ENCODE data around the gene DGCR8.

The DGCR8 gene

DNA sequence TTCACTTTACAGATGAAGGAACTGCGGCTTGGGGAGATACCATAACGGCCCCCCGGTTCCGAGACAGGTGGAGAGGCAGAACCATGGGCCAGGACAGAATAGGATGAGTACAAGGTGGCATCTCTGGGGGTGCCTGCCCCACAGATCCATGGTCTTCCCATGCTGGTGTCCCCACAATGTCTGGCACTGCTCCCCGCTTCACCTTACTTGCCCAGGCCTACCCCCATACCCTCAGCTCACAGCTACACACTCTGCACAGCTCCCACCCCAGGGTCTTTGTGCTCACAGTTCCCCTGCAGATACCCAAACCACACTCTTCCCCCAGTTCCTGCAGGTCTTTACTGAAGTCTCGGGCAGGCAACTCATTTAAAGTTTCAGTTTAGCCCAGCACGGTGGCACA lies 11.4 kb upstream of the DGCR8 start:
- FAIRE-seq = no peak

DNA sequence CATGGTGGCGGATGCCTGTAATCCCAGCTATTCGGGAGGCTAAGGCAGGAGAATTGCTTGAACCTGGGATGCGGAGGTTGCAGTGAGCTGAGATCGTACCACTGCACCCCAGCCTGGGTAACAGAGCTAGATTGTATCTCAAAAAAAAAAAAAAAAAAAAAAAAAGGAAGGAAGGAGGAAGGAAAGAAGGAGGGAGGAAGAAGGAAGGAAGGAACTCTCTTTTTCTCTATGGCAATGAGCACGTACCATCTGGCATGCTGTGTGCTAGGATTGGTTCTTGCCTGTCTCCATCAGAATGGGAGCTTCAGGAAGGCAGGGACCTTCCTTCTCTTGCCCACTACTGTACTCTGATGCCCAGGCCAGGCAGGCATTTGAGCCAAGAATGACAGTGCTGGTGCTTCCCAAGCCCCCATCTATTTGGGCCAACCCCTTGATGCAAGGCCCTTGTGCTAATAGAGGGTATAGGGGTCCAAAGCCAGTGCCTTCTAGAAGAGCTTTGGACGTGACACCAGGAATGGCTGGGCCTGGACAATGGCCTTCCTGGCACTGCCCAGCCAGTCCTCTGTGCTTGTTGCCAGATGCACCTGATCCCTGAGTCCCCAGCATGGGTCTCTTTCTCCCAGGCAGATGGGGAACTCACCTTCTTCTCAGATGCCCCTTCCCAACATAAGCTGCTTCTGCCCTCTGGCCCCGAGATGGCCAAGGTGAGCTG lies 10.6 kb upstream of the DGCR8 start:
- FAIRE-seq = no peak

DNA sequence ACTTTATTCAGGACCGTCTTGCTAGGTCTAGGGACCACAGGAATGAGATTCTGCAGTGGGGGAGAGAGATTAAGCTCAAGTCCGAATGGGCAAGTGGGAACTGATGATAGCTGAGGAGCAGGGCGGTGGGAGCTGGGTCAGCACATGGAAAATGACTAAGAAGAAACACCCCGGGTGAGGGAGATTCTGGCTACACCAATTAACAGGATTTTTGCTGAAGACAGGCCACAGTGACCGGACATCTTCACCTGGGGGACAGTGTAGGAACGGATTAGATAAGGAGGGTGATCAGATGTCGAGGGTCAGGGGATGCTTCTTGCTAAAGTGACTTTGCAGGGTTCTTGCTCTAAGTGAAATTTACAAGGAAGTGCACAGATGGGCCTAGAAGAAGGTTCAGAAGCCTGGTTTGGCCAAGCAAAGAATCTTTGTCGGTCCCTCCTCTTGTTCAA lies 8.5 kb upstream of the DGCR8 start:
- FAIRE-seq = no peak

DNA sequence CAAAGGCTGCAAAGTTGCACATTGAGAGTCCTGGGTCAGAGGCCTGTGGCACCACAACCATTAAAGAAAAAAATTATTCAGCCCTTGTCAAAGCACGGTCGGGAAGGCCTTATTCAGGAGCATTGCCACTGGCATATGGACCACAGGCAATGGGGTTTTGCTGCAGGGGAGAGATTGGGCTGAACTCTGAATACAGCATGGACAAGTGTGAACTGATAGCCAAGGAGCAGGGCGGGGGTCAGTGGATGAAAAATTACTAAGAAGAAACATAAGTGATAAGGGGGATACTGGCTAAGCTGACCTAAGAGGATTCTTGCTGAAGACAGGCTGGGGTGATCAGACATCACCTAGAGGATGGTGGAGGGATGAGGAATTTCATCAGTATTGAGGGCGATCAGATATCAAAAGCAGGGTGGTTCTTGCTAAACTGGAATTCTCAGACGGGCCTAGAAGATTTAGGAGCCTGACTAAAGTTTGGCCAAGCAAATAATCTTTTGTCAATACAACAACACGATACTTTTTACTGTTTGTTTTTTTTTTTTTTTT lies 3.3 kb upstream of the DGCR8 start:
- FAIRE-seq = no peak

DNA sequence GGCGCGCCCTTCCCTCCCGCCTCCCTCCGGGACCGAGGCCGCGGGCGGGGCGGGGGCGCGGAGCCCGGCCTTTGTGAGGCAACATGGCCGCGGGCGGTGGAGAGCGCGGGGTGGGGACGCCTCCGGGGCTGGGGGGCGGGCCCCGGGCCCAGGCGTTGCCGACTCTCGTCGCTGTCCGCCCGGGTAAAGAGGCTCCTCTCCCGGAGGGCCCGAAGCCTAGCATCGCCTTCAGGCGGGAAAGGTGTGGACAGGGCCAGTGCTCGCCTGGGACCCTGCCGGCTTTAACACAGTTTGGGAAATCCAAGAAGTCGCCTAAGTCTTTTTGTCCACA lies 369 bp downstream of the DGCR8 start:
- no peak for FAIRE-seq

DNA sequence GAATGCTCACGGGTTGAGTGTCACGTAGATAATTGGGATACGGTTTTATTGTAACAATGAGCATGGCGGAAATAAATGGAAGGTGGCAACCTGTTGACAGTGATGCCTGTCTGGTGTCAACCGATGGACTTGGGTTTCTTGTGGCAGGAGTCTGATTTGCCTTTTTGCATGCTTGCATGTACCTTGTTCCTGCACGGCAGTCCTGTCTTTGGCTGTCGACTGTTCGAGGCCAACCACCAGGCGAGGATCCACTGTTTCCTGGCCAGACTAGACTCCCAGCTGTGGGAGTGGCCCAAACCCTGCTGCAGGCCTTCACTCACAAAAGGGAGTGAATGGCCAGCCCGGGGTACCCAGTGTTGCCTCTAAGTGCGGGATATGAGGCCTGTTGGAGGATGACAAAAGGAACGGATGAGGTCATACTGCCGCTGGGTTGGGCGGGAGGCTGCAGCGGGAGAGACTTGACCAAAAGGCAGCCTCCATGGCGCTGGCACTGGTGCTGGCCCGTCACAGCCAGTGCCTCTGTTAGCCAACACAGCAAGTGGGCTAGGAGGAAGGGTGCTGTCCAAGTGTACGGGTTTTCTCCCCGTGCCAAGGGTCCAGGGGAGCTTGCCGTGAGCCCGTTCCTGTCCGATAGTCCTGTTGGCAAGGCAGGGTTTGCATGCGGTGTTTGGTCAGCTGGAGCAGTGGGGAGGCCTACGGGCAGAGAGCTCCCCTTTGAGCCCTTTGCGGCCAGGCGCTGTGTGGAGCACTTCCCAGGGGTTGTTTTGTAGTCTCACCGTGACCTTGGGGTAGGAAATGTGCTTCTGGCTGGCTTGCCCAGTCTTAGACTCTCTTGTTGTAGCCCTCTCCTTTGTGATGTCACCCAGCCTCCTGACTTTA lies 974 bp downstream of the DGCR8 start:
- no peak for FAIRE-seq

DNA sequence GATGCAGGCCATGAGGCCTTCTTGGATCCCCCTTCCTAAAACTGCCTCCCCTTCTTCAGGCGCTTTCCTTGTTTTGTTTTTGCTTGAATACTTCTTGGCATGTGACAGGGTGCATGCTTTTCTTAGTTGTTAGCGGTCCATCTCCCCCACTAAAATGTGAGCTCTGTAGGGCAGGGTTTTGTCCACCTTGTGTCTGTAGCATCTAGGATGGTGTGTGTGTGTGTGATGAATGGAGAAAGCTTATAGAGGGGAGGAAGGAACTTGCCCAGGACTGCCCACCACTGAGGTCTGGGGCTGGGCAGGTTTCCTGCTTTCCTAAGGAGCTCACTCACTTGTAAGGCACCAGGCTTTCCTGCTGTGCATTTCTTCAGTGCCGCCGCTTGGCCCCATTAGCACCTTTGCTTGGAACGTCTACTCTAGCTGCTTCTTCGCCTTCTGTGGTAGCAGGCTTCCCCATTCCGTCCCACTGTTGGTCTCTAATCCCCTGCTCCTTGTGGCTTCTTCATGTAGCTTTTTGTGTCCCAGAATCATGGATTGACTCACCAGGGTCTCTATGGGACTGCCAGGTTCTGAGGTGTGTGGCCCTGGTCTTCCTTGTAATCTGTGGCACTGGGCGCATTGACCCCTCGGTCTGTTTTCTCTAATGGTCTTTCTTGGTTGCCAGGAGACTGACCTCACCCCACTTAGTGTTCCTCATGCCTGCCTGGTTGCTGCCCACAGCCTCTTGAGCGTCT lies 3.3 kb downstream of the DGCR8 start:
- no peak for FAIRE-seq

DNA sequence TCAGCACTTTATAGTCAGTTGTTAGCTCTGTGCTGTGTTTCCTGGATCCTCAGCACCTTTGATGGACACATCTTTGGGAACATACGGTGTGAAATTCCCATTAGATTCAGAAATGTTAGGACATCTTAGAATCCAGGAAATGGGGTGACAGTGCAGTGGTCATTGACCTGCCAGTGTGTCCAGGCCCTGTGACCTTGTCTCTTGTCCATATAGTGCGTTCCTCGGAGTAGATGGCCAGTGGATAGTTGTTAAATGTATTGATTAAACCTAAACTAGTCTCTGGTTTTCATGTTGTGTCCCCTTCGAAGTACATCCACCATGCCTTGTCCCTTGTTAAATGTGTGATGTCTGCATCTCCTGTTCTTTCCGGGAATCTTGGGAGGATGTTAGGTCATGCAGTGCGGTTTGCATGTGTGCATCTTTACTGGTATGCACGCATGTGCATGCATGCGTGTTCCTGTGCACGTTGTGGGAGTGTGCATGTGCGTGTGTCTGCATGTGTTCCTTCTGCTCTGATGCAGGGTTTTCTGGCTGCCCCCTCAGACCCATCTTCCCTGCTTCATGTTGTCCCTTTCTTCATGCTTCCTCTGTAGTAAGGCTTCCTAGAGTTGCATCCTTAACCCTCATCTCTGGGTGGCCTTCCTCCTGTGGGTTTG lies 4.0 kb downstream of the DGCR8 start:
- FAIRE-seq = no peak

DNA sequence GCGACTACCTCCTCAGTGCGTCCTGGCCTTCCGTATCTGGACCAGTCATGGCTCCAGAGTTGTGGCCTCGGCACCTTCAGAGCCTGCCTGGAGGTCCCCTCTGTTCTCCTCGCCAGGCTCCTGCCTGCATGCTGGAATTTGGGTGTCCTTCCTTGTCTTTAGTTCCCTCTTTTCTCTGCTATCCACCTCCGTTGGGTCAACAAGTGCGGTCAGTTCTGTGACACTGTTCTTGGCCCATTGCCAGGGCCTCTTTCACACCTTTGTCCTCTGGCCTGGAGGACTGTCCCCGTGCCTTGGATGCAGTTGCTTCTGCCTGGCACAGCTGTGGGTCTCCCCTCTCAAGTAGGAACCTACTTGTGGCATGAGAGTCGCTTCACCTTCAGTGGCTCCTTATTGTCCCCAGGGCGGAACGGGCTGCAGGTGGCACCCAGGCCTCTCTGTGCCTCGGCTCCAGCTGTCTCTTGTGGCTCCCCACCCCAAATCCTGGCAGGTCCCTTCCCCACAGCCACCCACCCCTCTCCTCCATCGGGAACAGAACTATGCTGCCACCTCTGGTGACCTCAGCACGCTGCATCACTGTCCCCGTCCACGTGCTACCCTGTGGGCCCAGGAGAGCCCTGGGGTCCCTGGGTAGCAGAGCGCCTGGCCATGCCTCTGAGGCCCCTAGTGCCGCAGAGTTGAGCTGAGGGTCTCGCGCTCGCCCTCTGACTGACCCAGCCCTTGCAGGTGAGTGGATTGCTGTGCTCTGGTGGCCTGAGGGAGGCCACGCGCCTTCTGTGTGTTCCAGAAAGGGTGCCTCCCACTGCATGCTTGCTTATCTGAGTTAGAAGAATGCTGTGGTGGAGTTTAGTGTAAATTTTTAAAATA lies 4.7 kb downstream of the DGCR8 start:
- FAIRE-seq = no peak

DNA sequence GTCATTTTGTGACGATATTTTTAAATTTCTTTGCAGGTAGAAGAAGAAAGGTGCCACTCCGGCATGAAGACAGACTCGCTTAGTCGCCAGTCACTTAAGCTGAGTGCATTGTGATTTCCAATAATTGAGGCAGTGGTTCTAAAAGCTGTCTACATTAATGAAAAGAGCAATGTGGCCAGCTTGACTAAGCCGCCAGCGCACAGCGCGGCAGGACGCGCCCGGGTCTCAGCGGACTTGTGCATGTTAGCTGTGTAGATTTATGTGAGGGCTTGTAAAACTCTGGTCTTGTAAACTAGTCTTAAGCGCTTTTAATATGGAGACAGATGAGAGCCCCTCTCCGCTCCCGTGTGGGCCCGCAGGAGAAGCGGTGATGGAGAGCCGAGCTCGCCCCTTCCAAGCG lies 5.6 kb downstream of the DGCR8 start:
- no peak for FAIRE-seq

DNA sequence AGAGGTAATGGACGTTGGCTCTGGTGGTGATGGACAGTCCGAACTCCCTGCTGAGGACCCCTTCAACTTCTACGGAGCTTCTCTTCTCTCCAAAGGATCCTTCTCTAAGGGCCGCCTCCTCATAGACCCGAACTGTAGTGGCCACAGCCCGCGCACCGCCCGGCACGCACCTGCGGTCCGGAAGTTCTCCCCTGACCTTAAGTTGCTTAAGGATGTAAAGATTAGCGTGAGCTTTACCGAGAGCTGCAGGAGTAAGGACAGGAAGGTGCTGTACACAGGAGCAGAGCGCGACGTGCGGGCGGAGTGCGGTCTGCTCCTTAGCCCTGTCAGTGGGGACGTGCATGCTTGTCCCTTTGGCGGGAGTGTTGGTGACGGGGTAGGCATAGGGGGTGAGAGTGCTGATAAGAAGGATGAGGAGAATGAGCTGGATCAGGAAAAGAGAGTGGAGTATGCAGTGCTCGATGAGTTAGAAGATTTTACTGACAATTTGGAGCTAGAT lies 6.1 kb downstream of the DGCR8 start:
- FAIRE-seq = no peak

DNA sequence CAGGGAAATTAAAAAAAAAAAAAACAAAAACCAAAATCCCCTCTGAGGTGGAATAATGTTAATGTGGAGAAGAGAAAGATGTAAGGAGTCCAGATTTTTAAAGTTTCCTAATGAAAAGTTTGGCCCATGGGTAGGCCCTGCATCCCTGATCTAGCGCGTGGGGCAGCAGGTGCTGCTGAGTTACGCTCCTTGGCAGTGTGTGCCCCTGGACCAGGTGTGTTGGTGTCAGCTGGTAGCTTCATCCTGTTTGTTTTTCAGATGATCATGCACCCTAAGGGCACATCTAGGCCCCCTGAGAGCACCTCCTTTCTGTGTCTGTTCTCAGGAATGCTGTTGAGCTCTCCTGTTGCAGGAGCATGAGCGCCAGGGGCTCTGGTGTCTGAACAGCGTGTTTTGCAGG lies 6.7 kb downstream of the DGCR8 start:
- FAIRE-seq = no peak

DNA sequence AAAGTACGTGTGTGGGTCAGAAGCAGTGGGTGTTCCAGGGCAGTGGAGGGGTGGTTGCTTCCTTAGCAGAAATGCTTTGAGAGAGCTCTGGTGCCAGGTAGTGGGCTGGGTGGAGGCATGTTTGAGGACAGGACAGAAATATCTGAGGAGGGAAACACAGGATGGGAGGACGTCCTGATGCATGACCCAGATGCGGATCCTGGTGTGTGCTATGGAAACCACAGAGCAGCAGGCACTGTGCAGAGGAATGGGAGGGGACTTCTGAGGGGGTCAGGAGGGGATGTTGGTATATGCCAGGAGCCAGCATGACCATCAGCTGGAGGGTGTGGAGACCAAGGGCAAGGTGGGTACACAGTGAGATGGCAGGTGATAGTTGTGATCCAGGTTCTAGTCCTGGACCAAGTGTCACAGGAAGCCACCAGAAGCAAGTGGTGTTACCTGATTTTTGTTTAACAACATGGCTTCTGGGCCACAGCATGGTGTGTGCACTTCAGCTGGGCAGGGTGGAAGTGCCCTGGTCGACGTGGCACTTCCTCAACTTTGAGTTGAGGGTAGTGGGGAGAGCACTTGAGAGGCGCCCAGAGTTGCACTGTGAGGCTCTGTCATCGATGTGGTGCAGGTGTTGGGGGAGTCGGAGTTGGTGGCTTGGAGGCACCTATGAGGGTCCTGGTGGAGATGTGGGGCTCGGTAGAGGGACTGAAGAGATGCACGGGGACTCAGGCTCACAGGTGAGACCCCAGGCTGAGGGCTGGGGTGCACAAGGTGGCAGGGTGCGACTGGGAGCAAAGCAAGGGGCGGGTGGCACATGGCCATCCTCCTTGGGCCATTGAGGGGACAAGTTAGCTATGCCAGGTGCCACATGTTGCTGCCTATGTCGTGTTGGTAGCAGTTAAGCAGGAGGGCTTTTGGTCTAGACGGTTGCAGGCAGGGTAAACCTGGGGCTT lies 7.5 kb downstream of the DGCR8 start:
- FAIRE-seq = no peak

DNA sequence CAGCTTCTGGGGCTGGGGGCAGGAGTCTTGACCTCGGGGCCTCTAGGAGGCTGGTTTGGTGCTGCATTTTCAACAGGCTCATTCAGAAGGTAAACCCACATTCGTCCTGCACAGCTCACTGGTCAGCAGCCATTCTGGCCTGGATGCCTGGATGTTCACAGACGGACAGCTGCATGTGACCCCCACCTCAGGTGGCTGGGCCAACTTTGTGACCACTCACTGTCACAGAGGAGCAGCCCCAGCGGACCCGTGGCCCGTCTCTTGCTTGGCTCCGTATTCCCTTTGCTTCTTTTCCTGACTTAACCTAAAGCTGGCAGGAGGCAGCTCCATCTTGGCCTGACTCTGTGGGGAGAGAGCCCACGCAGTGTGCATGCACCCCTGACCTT lies 8.2 kb downstream of the DGCR8 start:
- FAIRE-seq = no peak

DNA sequence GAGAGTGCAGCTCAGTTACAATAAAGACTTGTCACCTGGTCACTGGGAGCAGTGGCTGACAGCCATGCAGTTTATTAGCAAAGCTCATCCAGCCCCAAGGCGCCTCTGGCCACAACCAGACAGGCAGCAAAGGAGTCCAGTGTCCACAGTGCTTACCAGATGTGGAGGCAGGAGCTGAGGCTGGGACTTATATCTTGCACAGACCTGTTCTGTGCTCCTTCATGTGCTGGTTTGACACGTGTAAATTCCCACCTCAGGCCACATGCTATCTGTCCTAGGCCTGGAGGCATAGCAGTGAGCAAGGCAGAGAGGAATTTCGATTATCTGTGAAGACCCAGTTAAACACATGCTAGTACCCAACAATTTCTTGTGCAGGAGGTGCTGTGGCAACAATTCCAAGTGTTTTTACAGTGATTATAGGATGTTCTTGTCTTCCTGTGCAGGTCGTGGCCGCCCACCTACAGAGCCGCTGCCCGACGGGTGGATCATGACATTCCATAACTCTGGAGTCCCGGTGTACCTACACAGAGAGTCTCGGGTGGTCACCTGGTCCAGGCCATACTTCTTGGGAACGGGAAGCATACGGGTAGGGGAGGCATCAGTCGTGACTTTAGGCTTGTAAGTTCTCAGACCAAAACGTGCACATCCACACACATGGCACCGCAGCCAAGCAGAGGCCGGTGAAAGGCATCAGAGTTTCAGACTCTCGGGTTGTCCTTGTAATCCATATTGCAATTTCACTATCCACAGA lies 9.4 kb downstream of the DGCR8 start:
- FAIRE-seq = no peak

DNA sequence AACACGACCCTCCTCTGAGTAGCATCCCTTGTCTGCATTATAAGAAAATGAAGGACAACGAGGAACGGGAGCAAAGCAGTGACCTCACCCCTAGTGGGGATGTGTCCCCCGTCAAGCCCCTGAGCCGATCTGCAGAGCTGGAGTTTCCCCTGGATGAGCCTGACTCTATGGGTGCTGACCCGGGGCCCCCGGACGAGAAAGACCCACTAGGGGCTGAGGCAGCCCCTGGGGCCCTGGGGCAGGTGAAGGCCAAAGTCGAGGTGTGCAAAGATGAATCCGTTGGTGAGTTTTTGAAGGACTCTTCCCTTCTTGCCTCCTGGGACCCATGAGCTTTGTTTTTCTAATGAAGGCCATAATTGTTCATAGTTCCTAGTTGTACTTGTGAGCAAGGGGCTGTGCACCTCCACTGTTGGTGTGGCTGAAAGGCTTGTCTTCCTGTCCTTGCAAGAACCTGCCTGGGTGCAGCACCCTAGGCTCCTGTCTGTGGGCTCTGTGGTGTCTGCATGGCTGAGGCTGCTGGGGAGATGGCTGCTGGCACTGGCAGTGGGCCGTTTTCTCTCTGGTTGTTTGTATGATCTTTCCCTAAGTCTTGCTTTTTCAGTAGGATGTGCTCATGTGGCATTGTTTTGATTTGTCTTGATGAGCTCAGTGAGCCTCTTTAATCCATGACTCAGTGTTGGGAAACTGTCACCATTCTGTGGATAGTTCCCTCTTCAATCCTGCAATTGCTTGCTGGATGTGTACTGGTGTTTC lies 10.1 kb downstream of the DGCR8 start:
- FAIRE-seq = no peak

DNA sequence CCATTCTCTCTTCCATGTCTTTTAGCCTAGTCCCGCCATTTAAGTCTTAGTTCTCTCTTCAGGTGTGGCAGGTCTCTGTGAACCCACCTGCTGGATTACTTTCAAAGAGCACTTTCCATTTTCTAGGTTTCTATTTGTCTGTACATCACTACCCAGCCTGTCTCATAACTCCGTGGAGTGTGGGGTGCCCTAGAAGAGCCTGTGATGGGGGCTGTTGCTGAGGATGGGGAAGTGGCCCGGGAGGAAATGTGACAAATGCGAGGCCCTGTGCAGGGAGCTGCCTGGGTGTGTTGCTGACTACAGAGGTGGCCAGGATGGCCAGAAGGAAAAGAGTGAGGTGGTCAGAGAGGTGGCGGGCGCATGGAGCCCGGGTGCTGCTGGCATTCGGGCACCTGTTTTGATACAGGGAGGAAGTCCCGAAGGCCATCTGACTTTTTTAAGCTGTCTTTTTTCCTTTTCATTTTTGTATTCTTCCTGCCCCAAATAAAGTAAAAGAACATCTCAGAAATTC lies 10.7 kb downstream of the DGCR8 start:
- FAIRE-seq = no peak

DNA sequence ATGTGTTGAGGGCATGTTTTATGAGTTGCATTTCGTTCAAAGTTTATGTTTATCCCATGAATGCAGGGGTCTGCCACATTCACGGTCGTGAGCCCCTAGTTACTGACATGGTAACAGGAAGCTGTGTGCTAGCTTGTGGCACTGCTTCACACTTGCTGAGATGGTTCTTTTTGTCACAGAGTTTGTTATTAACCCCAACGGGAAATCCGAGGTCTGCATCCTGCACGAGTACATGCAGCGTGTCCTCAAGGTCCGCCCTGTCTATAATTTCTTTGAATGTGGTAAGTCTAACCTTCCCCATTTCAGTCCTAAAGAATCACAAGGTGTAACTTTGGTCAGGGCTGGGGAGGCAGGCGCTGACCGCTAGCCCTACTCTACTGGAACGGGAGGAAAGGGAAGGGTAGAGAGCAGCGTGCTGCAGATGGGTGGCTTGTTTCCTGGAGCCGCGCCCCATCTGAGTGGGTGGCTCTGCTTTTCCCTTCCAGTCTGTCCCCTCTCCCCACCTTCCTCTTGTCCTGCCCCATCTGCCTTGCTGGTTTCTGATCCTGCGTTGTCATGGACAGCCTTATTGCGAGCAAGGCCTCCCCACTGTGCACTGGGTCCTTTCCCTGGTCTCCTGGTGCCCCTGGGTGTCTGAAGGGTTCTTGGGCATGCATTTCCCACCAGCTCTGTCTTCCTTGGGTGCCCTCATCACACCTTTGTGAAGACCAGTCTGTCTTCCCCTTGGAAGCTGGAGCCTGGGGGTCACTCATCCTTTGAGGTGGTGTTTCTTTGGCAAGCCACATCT lies 11.8 kb downstream of the DGCR8 start:
- no peak for FAIRE-seq

Data from A204.1 (cell line).